SU-DHL-6 (cell line): ENCODE results near the gene DUSP16.

Experiments used
- H2AFZ ChIP-seq: fragments of 200-600 bp; sonication (generic); 2 replicates; pipeline ENCODE4 v1.6.1; 2014; ENCODE audit warnings: low read depth, mild to moderate bottlenecking, moderate library complexity, mixed read lengths, antibody characterized with exemption, low read length; ENCODE audit not compliant: severe bottlenecking
- H3F3A ChIP-seq: fragments of 200-600 bp; shearing (Covaris generic); 2 replicates; pipeline ENCODE4 v1.6.0; 2016; ENCODE audit warnings: antibody characterized with exemption, mild to moderate bottlenecking; ENCODE audit not compliant: insufficient read depth
- H3K27ac ChIP-seq: fragments of 200-600 bp; sonication (generic); 2 replicates; pipeline ENCODE4 v1.5.1; 2016; ENCODE audit warnings: low read depth, mild to moderate bottlenecking, low read length, moderate library complexity, mixed read lengths
- H3K27me3 ChIP-seq: fragments of 200-600 bp; sonication (generic), shearing (Covaris generic); 2 replicates; pipeline ENCODE4 v1.6.0; 2014; ENCODE audit warnings: mild to moderate bottlenecking, low read length
- H3K36me3 ChIP-seq: fragments of 200-600 bp; sonication (generic); 2 replicates; pipeline ENCODE4 v1.6.1; 2014; ENCODE audit warnings: mild to moderate bottlenecking, low read length, mixed read lengths
- H3K4me2 ChIP-seq: fragments of 300-600, 200-600 bp; shearing (Covaris generic), sonication (generic); 2 replicates; pipeline ENCODE4 v1.6.0; 2014; ENCODE audit warnings: low read length, low read depth, mild to moderate bottlenecking; ENCODE audit not compliant: poor library complexity, severe bottlenecking
- H3K4me3 ChIP-seq: fragments of 200-600 bp; sonication (generic); 2 replicates; pipeline ENCODE4 v1.5.1; 2014; ENCODE audit warnings: antibody characterized with exemption, low read length, mild to moderate bottlenecking, mixed read lengths; ENCODE audit not compliant: insufficient read depth, poor library complexity, severe bottlenecking
- H3K79me2 ChIP-seq: fragments of 200-600 bp; sonication (generic); 2 replicates; pipeline ENCODE4 v1.6.1; 2014; ENCODE audit warnings: mild to moderate bottlenecking, low read length, moderate library complexity; ENCODE audit not compliant: insufficient read depth
- H3K9ac ChIP-seq: fragments of 200-600 bp; sonication (generic); 2 replicates; pipeline ENCODE4 v1.7.0; 2014; ENCODE audit warnings: mild to moderate bottlenecking, low read length
- H3K9me2 ChIP-seq: fragments of 200-600 bp; sonication (generic); replicated peaks from 2 replicates; pipeline ENCODE4 v1.6.1; 2014; ENCODE audit warnings: low read length; ENCODE audit not compliant: insufficient read depth
- H3K9me3 ChIP-seq: fragments of 200-600 bp; sonication (generic); 2 replicates; pipeline ENCODE4 v1.6.1; 2014; ENCODE audit warnings: low read length, mixed read lengths; ENCODE audit not compliant: insufficient read depth
- H4K20me1 ChIP-seq: fragments of 200-600 bp; sonication (generic); 2 replicates; pipeline ENCODE4 v1.6.1; 2014; ENCODE audit warnings: low read depth, mild to moderate bottlenecking, antibody characterized with exemption, low read length, moderate library complexity, mixed read lengths
- CTCF ChIP-seq: fragments of 200-600 bp; sonication (generic); IDR thresholded peaks from one replicate; pipeline ENCODE4 v1.5.1; 2017; ENCODE audit warnings: antibody characterized with exemption, mild to moderate bottlenecking, low read length, moderate library complexity; ENCODE audit not compliant: insufficient read depth, poor library complexity, severe bottlenecking
- EZH2phosphoT487 ChIP-seq: fragments of 200-600 bp; sonication (generic), shearing (Covaris generic); conservative IDR thresholded peaks from 2 replicates; pipeline ENCODE4 v1.6.1; 2018; ENCODE audit warnings: mild to moderate bottlenecking, antibody characterized with exemption, low read length, moderate library complexity, mixed read lengths

The DUSP16 gene

GRCh38 chr12:12586879-12587675 is 24.4 kb upstream of the DUSP16 start:
- Histone ChIP-seq H3K27ac (no peak overlapping the region), H3K9ac (no peak overlapping the region)
- TF ChIP-seq CTCF: no peak
- no peak for TF ChIP-seq EZH2phosphoT487

GRCh38 chr12:12585115-12585863 is 22.6 kb upstream of the DUSP16 start:
- Histone ChIP-seq H3K9ac (no peak overlapping the region), H3K27ac (no peak overlapping the region), H3K36me3 (no peaks in the 10 kb centered on the region), H4K20me1 (no peaks in the 10 kb centered on the region), H3K79me2 (no peaks in the 10 kb centered on the region), H3K4me3 (no peak overlapping the region), H3K9me2 (no peaks in the 10 kb centered on the region), H3K27me3 (no peaks in the 10 kb centered on the region), H2AFZ (no peak overlapping the region), H3F3A (no peaks in the 10 kb centered on the region), H3K4me2 (no peak overlapping the region), H3K9me3 (no peaks in the 10 kb centered on the region)
- no peak for TF ChIP-seq CTCF
- no peak for TF ChIP-seq EZH2phosphoT487

More at GRCh38 chr12:12586879-12587675, 24.4 kb upstream of the DUSP16 start:
- H3K36me3 ChIP-seq: no peaks in the 10 kb centered on the region
- no peaks in the 10 kb centered on the region for H3K27me3 ChIP-seq
- H3K9me3 ChIP-seq: no peaks in the 10 kb centered on the region
- H3K79me2 ChIP-seq: no peaks in the 10 kb centered on the region
- no peaks in the 10 kb centered on the region for H4K20me1 ChIP-seq
- H3K4me2 ChIP-seq: no peak overlapping the region
- no peak overlapping the region for H2AFZ ChIP-seq
- H3K4me3 ChIP-seq: no peak overlapping the region
- no peaks in the 10 kb centered on the region for H3F3A ChIP-seq
- no peaks in the 10 kb centered on the region for H3K9me2 ChIP-seq

- Histone ChIP-seq H4K20me1 (no peaks in the 10 kb centered on the region), H2AFZ (no peak overlapping the region), H3K36me3 (no peaks in the 10 kb centered on the region), H3K4me3 (no peak overlapping the region), H3K9ac (no peak overlapping the region), H3F3A (no peaks in the 10 kb centered on the region), H3K9me3 (no peaks in the 10 kb centered on the region), H3K27me3 (no peaks in the 10 kb centered on the region), H3K9me2 (no peaks in the 10 kb centered on the region), H3K27ac (no peak overlapping the region), H3K4me2 (no peak overlapping the region), H3K79me2 (no peaks in the 10 kb centered on the region)
- TF ChIP-seq EZH2phosphoT487: no peak
- TF ChIP-seq CTCF: no peak
Observed at GRCh38 chr12:12583510-12584178, 21.0 kb upstream of the DUSP16 start.
